MCF 10A (cell line): ENCODE results near the gene AIG1. TPM values are rescaled to one million over a fixed set of nuclear protein-coding genes. Genes with fewer than 3 reads are reported as not detected.
"Not testable (repeated sequence)": the region's sequence is repeated elsewhere in the genome, so short reads cannot be mapped to it uniquely, and the experiment has no call there.

ENCODE experiments used
- BruUV-seq: library from RNA; stranded (reverse); fragments of 400-500 nt; replicated peaks from 2 replicates; lab custom pipeline; 2021; lab: Mats Ljungman, UMichigan
- CTCF ChIA-PET: fragments of 300-600 bp; sonication (Branson Sonifier 250); formaldehyde crosslinking; extraction: SDS; loops from one replicate; lab custom pipeline; 2021; ENCODE audit warnings: antibody characterized with exemption, inconsistent platforms; lab: Yijun Ruan, JAX
- POLR2A ChIA-PET: fragments of 300-600, 350-650 bp; sonication (Branson Sonifier 250); formaldehyde crosslinking; extraction: SDS; loops from one replicate; lab custom pipeline; 2020; ENCODE audit warnings: antibody characterized with exemption, inconsistent platforms; lab: Yijun Ruan, JAX
- DNase-seq: peaks from one replicate; pipeline ENCODE4 v3.0.0-alpha.2; 2018; ENCODE audit not compliant: unreplicated experiment
- H3K27ac Mint-ChIP-seq: one replicate; pipeline ENCODE4 v1.8.0; 2022; ENCODE audit warnings: mild to moderate bottlenecking, low read depth, mixed read lengths; ENCODE audit not compliant: unreplicated experiment
- H3K27me3 Mint-ChIP-seq: one replicate; pipeline ENCODE4 v1.8.0; 2022; ENCODE audit warnings: mixed read lengths; ENCODE audit not compliant: insufficient read depth, unreplicated experiment
- H3K36me3 Mint-ChIP-seq: one replicate; pipeline ENCODE4 v1.8.0; 2022; ENCODE audit warnings: mild to moderate bottlenecking, moderate library complexity, mixed read lengths; ENCODE audit not compliant: insufficient read depth, unreplicated experiment
- H3K4me1 Mint-ChIP-seq: one replicate; pipeline ENCODE4 v1.8.0; 2022; ENCODE audit warnings: mixed read lengths; ENCODE audit not compliant: insufficient read depth, unreplicated experiment
- H3K4me3 Mint-ChIP-seq: one replicate; pipeline ENCODE4 v1.8.0; 2022; ENCODE audit warnings: mild to moderate bottlenecking, moderate library complexity, mixed read lengths; ENCODE audit not compliant: unreplicated experiment
- H3K9me3 Mint-ChIP-seq: one replicate; pipeline ENCODE4 v1.8.0; 2022; ENCODE audit warnings: mixed read lengths; ENCODE audit not compliant: unreplicated experiment
- intact Hi-C: fragments of 100-400 bp; cut with micrococcal nuclease; formaldehyde crosslinking; loops from 2 replicates; pipeline ENCODE4 v1.14.1; 2022
- total RNA-seq: library from RNA; stranded (reverse); gene quantifications from 2 replicates; pipeline ENCODE4 v1.2.3, GENCODE V29; 2022
- TF ChIP-seq, protein P1 (sequence below): fragments of 200-600 bp; IDR thresholded peaks from one replicate; pipeline ENCODE4 v1.8.0; 2022; ENCODE audit warnings: antibody characterized with exemption, mild to moderate bottlenecking; ENCODE audit not compliant: unreplicated experiment

The AIG1 gene
- total RNA-seq, 1 experiment from 2014 or later = 106 TPM

DNA sequence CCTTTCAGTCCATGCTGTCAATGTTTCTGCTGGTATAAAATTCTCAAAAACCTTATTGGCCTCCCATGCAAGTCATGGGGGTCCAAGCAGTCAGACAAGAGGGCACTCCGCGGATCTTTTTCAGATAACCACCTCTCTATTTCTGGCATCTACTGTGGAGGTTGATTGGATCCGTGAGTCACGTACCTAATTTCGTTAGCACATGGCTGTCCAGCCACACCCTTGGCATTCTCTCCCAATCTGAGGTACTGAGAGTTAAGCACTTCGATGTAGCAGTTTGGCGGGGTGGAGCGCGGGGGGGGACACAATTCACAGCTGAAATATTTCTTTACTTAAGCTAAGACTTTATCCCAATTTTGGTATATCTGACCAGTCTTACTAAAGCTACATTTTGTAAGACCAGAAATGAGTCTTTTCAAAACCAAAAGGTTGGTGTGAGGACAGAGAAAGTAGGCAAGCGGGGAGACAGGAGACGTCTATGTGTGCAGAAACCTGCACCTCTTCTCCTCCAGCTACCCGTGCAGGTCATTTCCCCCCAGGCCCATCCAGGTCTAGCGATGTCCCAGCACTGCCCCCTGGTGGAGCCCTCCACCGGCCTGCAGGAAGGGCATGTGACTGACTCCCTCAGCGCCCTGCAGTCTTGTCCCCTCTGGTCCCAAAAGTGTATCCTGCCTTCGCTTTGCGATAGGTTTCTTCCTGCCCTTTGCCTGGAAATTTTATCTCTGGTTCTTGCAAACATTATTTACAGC is 276.7 kb downstream of the AIG1 start:
- CTCF ChIA-PET = interaction anchor here (0.6 to 4.9 kb wide), 31 partner anchors 10 to 864 kb away, joined by 3 to 57 read pairs (median 4); no protein-coding TSS in a partner anchor
- POLR2A ChIA-PET = interaction anchor here (0.6 to 13.4 kb wide), 24 partner anchors 9 to 509 kb away, joined by 3 to 402 read pairs (median 8); partner anchors contain the start of genes ADAT2, AIG1, HIVEP2 and PEX3
- intact Hi-C loops = loop anchor here (1.0 to 2.0 kb wide), 8 partner anchors 60 to 863 kb away; partner anchors contain the start of gene AIG1
- DNase-seq = peak; percentile 93
- no peaks in the 10 kb centered on the region for H3K9me3 Mint-ChIP-seq
- H3K27me3 Mint-ChIP-seq = no peaks in the 10 kb centered on the region
- H3K4me3 Mint-ChIP-seq = peak overlapping the region; percentile 46
- H3K4me1 Mint-ChIP-seq = peaks cover 40% of the 10 kb centered on the region
- TF ChIP-seq, protein P1, sequence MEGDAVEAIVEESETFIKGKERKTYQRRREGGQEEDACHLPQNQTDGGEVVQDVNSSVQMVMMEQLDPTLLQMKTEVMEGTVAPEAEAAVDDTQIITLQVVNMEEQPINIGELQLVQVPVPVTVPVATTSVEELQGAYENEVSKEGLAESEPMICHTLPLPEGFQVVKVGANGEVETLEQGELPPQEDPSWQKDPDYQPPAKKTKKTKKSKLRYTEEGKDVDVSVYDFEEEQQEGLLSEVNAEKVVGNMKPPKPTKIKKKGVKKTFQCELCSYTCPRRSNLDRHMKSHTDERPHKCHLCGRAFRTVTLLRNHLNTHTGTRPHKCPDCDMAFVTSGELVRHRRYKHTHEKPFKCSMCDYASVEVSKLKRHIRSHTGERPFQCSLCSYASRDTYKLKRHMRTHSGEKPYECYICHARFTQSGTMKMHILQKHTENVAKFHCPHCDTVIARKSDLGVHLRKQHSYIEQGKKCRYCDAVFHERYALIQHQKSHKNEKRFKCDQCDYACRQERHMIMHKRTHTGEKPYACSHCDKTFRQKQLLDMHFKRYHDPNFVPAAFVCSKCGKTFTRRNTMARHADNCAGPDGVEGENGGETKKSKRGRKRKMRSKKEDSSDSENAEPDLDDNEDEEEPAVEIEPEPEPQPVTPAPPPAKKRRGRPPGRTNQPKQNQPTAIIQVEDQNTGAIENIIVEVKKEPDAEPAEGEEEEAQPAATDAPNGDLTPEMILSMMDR = peak; percentile 86
- peaks cover 36% of the 10 kb centered on the region for H3K36me3 Mint-ChIP-seq
- peak overlapping the region; percentile 99 for H3K27ac Mint-ChIP-seq
- BruUV-seq = no TSS peak

DNA sequence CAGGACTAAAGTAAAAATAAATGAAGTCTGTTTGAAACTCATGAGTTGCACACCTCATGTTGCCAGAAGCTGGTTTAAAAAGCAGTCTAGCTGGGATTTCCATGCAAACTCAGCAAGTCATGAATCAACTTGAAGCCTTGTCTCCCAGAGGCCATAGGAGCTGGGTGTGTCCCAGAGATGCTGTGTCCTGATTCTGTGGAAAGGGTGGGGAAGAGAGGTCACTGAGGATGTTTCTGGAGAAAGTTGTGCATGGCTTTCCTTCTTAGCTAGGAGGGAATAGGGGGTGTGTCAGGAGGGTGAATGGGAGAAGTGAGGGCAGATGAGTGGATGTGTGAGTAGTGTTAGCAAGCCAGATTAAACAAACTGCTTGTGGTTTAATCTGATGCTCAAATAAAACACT is 278.5 kb downstream of the AIG1 start:
- POLR2A ChIA-PET = interaction anchor here (0.7 to 13.4 kb wide), 28 partner anchors 9 to 643 kb away, joined by 3 to 402 read pairs (median 6); partner anchors contain the start of genes ADAT2, AIG1, HIVEP2 and PEX3
- Mint-ChIP-seq H3K4me1 (peaks cover 28% of the 10 kb centered on the region), H3K27ac (no peak overlapping the region), H3K4me3 (no peak overlapping the region), H3K9me3 (no peaks in the 10 kb centered on the region), H3K27me3 (no peaks in the 10 kb centered on the region), H3K36me3 (peaks cover 29% of the 10 kb centered on the region)
- intact Hi-C loops = no loop called here
- peak; percentile 54 for DNase-seq
- CTCF ChIA-PET = interaction anchor here (0.7 to 4.9 kb wide), 14 partner anchors 12 to 887 kb away, joined by 3 to 57 read pairs (median 6); no protein-coding TSS in a partner anchor
- TF ChIP-seq, protein P1 = no peak
- BruUV-seq = no TSS peak

DNA sequence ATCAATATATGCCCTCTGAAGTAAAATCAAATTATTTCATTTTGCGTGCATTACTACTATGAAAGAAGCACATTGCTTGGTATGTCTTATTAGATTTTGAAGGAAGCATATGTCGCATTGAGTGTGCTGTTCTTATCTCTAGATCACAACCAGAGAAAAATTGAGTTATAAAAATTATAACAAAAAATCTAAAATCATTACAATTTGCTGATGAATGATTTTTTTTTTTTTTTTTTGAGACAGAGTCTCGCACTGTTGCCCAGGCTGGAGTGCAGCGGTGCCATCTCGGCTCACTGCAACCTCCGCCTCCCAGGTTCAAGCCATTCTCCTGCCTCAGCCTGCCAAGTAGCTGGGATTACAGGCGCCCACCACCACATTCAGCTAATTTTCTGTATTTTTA is 284.8 kb downstream of the AIG1 start:
- not testable (repeated sequence) for H3K36me3 Mint-ChIP-seq, DNase-seq
- CTCF ChIA-PET = interaction anchor here (0.7 kb wide), 2 partner anchors 107 to 113 kb away, joined by 4 to 5 read pairs; no protein-coding TSS in a partner anchor

DNA sequence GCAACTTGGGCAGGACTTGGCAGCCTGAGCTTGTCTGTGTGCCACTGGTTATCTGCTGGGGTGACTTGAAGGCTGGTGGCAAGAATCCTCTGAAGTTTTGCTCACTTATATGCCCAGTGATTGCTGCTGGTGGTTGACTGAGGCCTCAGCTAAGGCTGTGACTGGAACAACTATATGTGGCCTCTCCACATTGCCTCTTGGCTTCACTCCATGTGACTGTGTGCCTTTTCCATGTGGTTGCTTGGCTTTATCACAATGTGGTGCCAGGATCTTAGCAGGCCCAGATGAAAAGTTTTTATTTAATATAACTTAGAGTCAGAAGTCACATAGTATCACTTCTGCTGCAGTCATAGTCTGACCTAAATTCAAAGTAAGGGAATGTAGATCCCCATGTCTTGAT is 285.3 kb downstream of the AIG1 start:
- BruUV-seq = no TSS peak
- no peaks in the 10 kb centered on the region for H3K36me3 Mint-ChIP-seq
- POLR2A ChIA-PET = interaction anchor here (0.6 to 2.8 kb wide), 5 partner anchors 9 to 269 kb away, joined by 3 to 14 read pairs (median 5); no protein-coding TSS in a partner anchor

More for the DNA sequence above, 284.8 kb downstream of the AIG1 start:
- H3K4me1 Mint-ChIP-seq = peaks cover 15% of the 10 kb centered on the region
- POLR2A ChIA-PET = interaction anchor here (0.7 to 2.8 kb wide), 4 partner anchors 8 to 120 kb away, joined by 3 to 14 read pairs (median 8); no protein-coding TSS in a partner anchor
- intact Hi-C loops, H3K27ac Mint-ChIP-seq, BruUV-seq, H3K9me3 Mint-ChIP-seq, H3K4me3 Mint-ChIP-seq, H3K27me3 Mint-ChIP-seq: not testable (repeated sequence)

More for the DNA sequence above, 285.3 kb downstream of the AIG1 start:
- no peak for DNase-seq
- Mint-ChIP-seq H3K4me3 (no peak overlapping the region), H3K27me3 (no peaks in the 10 kb centered on the region), H3K4me1 (peaks cover 15% of the 10 kb centered on the region), H3K27ac (no peak overlapping the region), H3K9me3 (no peaks in the 10 kb centered on the region)
- TF ChIP-seq, protein P1 = no peak
- CTCF ChIA-PET = interaction anchor here (0.7 kb wide), 2 partner anchors 107 to 113 kb away, joined by 4 to 5 read pairs; no protein-coding TSS in a partner anchor
- intact Hi-C loops = no loop called here
